ENCODE data around the gene GOLGA8K. TPM values are rescaled to one million over a fixed set of nuclear protein-coding genes. Genes with fewer than 3 reads are reported as not detected.
"Not testable (repeated sequence)": the region's sequence is repeated elsewhere in the genome, so short reads cannot be mapped to it uniquely, and the experiment has no call there.

GOLGA8K gene
- total RNA-seq, 1 experiment from 2014 or later = 0.85 TPM

- not testable (repeated sequence) for H2BK15ac ChIP-seq (ENCODE audit: low read depth, low read length); H3K4me1 Mint-ChIP-seq; H2AK5ac ChIP-seq (ENCODE audit: insufficient read length, low read length); H3K4ac ChIP-seq (ENCODE audit: low read depth, low read length); H3T11ph ChIP-seq (ENCODE audit: low read length); H3K27me3 ChIP-seq (ENCODE audit: insufficient read depth, low read length); H4K8ac ChIP-seq (replicated peaks; ENCODE audit: insufficient read length, low read depth, low read length); H3K9ac ChIP-seq (ENCODE audit: extremely low read depth, insufficient read length, low read length); DNase-seq; H3K27ac Mint-ChIP-seq; H4K20me1 ChIP-seq (ENCODE audit: control insufficient read depth, insufficient read depth, insufficient read length); H3K9me3 Mint-ChIP-seq; H2BK120ac ChIP-seq (ENCODE audit: low read depth, low read length, poor library complexity, severe bottlenecking); H4K91ac ChIP-seq (ENCODE audit: insufficient read length, low read depth, low read length); H3K14ac ChIP-seq (ENCODE audit: insufficient read depth, low read length); H3K56ac ChIP-seq (ENCODE audit: insufficient read length, low read depth, low read length); H3K4me3 Mint-ChIP-seq; H3K36me3 Mint-ChIP-seq (ENCODE audit: insufficient read depth in 1 of 3, low read depth in 3 of 3); H3K27me3 Mint-ChIP-seq (ENCODE audit: low read depth); H2BK12ac ChIP-seq (ENCODE audit: insufficient read length, low read depth, low read length); H3K18ac ChIP-seq (ENCODE audit: insufficient read length, low read depth, low read length); H3K4me2 ChIP-seq (ENCODE audit: insufficient read depth, insufficient read length, low read length); H3K9me3 ChIP-seq (ENCODE audit: control insufficient read depth, low read depth, low read length); H3K79me2 ChIP-seq (ENCODE audit: insufficient read depth, low read length); H4K5ac ChIP-seq (ENCODE audit: insufficient read length, low read depth, low read length); H3K27ac ChIP-seq (ENCODE audit: insufficient read length, low read depth, low read length); H2BK20ac ChIP-seq (ENCODE audit: low read depth, low read length, poor library complexity, severe bottlenecking); H2BK5ac ChIP-seq (ENCODE audit: insufficient read length, low read length); H2AFZ ChIP-seq (ENCODE audit: low read length); H3K23me2 ChIP-seq (ENCODE audit: insufficient read length, low read depth, low read length, poor library complexity, severe bottlenecking); H3K23ac ChIP-seq (ENCODE audit: insufficient read length, low read depth, low read length); H3K79me1 ChIP-seq (ENCODE audit: insufficient read depth, low read depth, low read length, poor library complexity, severe bottlenecking); H3K4me1 ChIP-seq (ENCODE audit: insufficient read depth, low read length)
- WGBS (ENCODE audit: extremely low coverage, insufficient read length, low lambda C conversion rate) = no CpG with 5 or more reads among the region's 3 CpGs
- peak; percentile 49; the same call in 2 of the 3 replicates for TF ChIP-seq CTCF (conservative IDR thresholded peaks at IDR 0.05)
Measured at GRCh38 chr15:32407903-32408302, 4.8 kb upstream of the GOLGA8K start.

DNA sequence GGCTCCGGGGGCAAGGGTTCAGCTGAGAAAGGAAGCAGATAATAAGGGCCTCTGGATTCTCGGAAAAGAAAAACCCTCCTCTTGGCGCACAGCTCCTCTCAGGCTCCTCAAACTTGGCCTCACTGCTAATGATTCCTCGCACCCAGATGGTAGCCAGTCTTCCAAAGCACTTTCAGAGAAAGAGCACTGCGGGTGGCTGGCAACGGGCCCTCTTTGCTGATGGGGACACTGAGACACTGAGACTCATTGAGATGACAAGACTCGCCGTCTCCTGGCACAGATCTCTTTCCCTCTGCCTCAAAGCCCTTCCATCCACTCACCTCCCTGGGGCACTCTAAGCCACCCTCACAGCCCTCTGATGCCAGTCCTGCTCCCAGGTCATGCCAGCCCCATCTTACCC is 6.6 kb downstream of the GOLGA8K start:
- not testable (repeated sequence) for H3K4me3 Mint-ChIP-seq; H3K27ac ChIP-seq (ENCODE audit: insufficient read length, low read depth, low read length); H4K5ac ChIP-seq (ENCODE audit: insufficient read length, low read depth, low read length); H2BK15ac ChIP-seq (ENCODE audit: low read depth, low read length); H3K4me1 Mint-ChIP-seq; H3K79me1 ChIP-seq (ENCODE audit: insufficient read depth, low read depth, low read length, poor library complexity, severe bottlenecking); H2AK5ac ChIP-seq (ENCODE audit: insufficient read length, low read length); H3K14ac ChIP-seq (ENCODE audit: insufficient read depth, low read length); H4K91ac ChIP-seq (ENCODE audit: insufficient read length, low read depth, low read length); H4K8ac ChIP-seq (replicated peaks; ENCODE audit: insufficient read length, low read depth, low read length); H2BK20ac ChIP-seq (ENCODE audit: low read depth, low read length, poor library complexity, severe bottlenecking); H3K27ac Mint-ChIP-seq; H3K4me2 ChIP-seq (ENCODE audit: insufficient read depth, insufficient read length, low read length); H3K23me2 ChIP-seq (ENCODE audit: insufficient read length, low read depth, low read length, poor library complexity, severe bottlenecking); H4K20me1 ChIP-seq (ENCODE audit: control insufficient read depth, insufficient read depth, insufficient read length); H3K56ac ChIP-seq (ENCODE audit: insufficient read length, low read depth, low read length); H3K9ac ChIP-seq (ENCODE audit: extremely low read depth, insufficient read length, low read length); H2BK5ac ChIP-seq (ENCODE audit: insufficient read length, low read length); H2AFZ ChIP-seq (ENCODE audit: low read length); H3K23ac ChIP-seq (ENCODE audit: insufficient read length, low read depth, low read length); H3K9me3 Mint-ChIP-seq; H3K18ac ChIP-seq (ENCODE audit: insufficient read length, low read depth, low read length); H2BK120ac ChIP-seq (ENCODE audit: low read depth, low read length, poor library complexity, severe bottlenecking); H3T11ph ChIP-seq (ENCODE audit: low read length); H3K4me1 ChIP-seq (ENCODE audit: insufficient read depth, low read length); H3K27me3 Mint-ChIP-seq (ENCODE audit: low read depth); H3K36me3 Mint-ChIP-seq (ENCODE audit: insufficient read depth in 1 of 3, low read depth in 3 of 3); H3K27me3 ChIP-seq (ENCODE audit: insufficient read depth, low read length); H3K79me2 ChIP-seq (ENCODE audit: insufficient read depth, low read length); DNase-seq; H2BK12ac ChIP-seq (ENCODE audit: insufficient read length, low read depth, low read length); H3K9me3 ChIP-seq (ENCODE audit: control insufficient read depth, low read depth, low read length); H3K4ac ChIP-seq (ENCODE audit: low read depth, low read length)
- WGBS (ENCODE audit: extremely low coverage, insufficient read length, low lambda C conversion rate) = no CpG with 5 or more reads among the region's 8 CpGs
